8988T (cell line): Measurements from ENCODE around the gene TMEM91.
"Not testable (repeated sequence)": the region's sequence is repeated elsewhere in the genome, so short reads cannot be mapped to it uniquely, and the experiment has no call there.

Experiments used
- DNase-seq: peaks from one replicate; pipeline ENCODE4 v3.0.0; 2011

The TMEM91 gene

DNA sequence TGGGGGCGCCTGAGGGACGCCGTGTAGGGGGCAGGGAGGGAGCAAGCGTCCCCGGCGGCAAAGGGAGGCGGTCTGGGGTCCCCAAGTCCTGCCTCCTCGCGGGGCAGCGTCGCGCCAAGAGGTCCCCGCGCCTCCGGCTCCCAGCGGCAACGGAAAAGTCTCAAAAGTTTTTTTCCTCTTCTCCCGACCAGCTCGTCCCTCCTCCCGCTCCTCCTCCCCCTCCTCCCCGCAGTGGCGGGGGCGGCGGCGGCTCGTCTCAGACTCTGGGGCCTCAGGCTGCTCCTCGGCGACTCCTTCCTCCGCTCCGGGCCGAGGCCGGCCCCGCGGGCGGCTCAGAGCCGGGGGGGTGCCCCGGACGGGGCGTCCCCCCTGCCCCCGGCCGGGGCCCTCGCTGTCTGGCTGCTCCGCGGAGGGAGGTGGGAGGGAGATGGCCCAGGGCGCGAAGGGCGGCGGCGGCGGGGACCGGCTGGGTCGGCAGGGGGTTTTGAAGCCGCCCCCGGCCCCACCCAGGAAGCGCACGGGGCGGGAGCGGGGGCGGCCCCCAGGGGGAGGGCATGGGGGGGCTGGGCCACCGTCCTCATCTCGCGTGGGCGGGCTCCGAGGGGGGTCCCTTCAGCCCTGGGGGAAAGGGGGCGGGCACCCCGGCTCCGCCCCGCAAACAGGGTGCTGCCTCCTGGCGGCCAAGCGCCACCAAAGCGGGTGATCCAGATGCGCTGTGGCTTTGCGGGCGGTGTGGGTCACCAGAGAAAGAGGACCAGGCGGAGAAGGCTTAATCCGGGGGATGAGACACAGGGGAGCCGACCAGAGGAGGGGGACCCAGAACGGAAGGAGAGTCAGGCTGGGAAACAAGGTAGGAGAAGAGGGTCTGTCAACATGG, 22.6 kb upstream of the TMEM91 start, which contains the start of gene TGFB1:
Gene TGFB1, minus strand, starts transcription at position 457 of the 877 bp plus-strand sequence. CDS start 878 bp downstream, outside the sequence.
- DNase-seq = peak; percentile 86

DNA sequence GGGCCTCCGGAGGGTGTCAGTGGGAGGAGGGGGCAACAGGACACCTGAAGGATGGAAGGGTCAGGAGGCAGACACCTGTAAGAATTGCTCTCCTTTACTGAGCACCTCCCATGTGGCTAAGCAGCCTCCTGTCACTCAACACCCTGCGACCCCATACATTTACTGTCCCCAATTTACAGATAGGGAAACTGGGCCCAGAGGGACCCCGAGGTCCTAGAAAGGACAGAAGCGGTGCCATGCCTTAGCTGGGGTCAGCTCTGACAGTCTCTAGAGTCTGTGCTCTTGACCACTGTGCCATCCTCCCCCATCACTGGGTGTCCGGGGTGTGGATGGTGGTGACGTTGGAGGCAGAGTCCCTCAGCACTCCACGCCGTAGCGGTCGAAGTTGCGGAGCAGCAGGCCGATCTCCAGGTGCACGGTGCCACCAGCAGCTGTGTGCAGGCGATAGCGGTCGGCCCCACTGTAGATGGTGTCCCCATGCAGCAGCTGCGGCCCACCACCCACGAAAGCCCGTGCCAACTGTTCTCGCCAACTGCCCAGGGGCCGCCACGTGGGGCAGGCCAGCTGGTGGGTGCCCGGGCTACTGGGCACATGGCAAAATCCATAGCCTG, 21.9 kb upstream of the TMEM91 start:
- DNase-seq = no peak

GRCh38 chr19:41355035-41355434, 21.3 kb upstream of the TMEM91 start:
- DNase-seq = no peak

DNA sequence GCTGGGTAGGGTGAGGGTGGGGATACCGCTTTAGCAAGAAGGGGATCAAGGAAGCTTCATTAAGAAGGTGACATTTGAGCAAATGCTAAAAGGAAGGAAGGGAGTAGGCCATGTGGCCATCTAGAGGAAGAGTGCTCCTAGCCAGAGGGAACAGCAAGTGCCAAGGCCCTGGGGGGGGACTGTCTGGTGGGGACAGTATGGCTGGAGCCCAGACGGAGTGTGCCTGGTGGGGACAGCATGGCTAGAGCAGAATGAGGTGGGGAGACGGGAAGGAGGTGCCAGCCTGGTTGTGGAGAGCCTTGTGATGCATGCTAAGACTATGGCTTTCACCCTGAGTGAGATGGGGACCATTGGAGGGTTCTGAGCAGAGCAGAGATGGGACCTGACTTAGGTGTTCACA, 20.5 kb upstream of the TMEM91 start:
- DNase-seq = no peak

GRCh38 chr19:41356984-41357739, 19.2 kb upstream of the TMEM91 start:
- no peak for DNase-seq

- DNase-seq = no peak
Measured at GRCh38 chr19:41357746-41358145, 18.6 kb upstream of the TMEM91 start.

DNA sequence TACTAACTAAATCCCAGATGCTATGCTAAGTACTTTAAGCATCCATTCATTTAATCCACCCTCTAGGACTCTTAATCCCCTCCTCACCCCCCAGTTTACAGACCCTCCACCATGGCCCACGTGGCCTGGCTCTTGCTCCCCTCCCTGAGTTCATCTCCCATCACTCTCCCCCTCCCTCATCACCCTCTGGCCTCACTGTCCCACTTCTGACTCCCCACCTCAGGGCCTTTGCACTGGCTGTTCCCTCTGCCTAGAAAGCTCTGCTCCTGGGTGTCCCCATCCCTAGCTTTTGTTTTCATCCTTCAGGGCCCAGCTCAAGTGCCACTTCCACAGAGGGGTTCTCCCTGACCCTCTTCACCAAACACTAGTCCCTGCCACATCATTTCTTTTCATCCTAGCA, 16.6 kb upstream of the TMEM91 start:
- DNase-seq = no peak

DNA sequence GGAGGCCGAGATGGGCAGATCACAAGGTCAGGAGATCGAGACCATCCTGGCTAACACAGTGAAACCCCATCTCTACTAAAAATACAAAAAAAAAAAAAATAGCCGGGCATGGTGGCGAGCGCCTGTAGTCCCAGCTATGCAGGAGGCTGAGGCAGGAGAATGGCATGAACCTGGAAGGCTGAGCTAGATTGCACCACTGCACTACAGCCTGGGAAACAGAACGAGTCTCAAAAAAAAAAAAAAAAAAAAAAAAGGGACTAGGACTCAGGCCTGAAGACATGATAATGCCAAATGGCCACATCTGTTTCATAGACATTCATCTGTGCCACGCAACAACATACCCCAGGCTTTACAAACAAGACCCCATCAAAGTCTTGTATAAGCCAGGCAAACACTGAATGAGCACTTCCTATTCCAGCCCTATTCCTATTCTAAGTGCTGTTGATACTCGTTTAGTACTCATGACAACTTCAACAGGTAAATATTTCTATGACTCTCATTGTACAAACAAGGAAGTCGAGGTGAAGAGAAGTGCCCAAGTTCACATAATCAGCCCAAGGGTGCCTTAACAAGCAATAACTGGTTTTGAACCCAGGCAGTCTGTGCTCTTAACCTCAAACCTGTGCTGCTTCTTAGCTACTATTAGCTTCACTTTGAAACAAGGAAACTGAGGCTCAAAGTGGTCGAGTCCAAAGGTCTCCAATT, 14.0 kb upstream of the TMEM91 start:
- DNase-seq = no peak

DNA sequence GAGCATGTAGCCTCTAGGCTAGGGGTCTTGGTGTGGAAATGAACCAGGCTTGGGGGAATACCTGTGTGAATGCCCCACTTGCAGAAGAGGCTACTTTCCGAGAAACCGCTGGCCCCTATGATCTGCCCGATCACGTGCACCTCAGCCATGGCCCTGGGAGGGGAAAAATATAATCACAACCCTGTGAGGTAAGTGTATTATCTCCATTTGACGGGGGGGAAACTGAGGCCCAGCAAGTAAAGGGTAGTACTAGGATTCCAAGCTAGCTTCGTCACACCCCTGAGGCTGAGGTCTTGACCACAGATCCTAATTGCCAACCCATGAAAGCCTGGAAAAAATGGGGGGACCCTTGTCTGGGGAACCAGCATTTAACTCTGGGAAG, 13.0 kb upstream of the TMEM91 start:
- DNase-seq = no peak

GRCh38 chr19:41363753-41364523, 12.4 kb upstream of the TMEM91 start, which contains the start of gene B9D2:
B9D2 (minus strand) TSS chr19:41364149; CDS start chr19:41363519, 630 bp downstream.
- DNase-seq = peak; percentile 75

DNA sequence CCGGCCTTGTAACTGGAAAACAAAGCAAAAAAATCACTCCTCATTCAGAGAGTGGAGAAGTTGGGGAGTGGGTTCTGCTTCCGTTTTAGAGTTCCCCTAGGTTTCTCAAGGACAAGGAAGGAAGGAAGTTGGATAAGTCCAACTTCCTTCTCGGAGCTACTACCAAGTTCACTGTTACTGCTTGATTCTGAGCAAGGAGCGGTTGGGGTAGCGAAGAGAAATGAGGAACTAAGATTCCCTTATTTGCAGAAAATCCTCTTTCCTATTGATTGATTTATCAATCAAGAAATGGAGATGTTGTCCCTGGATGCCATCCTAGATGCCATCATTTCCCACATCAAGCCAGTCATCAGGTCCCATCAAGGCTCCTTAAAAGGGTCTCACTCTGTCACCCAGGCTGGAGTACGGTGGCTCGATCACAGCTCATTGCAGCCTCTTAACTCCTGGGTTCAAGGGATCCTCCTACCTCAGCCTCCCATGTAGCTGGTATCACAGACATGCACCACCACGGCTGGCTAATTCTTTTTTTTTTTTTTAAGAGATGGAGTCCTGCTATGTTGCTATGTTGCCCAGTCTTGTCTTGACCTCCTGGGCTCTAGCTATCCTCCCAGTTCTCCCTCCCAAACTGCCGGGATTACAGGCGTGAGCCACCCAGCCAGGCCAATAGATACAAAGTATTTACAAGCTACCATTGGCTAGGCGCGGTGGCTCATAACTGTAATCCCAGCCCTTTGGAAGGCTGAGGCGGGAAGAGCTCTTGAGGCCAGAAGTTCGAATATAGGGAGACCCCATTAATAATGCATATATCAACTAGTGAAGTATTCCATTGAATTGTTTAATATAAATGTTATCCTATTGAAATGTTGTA, 11.6 kb upstream of the TMEM91 start:
- no peak for DNase-seq

- no peak for DNase-seq
Measured at GRCh38 chr19:41366089-41366488, 10.2 kb upstream of the TMEM91 start.

DNA sequence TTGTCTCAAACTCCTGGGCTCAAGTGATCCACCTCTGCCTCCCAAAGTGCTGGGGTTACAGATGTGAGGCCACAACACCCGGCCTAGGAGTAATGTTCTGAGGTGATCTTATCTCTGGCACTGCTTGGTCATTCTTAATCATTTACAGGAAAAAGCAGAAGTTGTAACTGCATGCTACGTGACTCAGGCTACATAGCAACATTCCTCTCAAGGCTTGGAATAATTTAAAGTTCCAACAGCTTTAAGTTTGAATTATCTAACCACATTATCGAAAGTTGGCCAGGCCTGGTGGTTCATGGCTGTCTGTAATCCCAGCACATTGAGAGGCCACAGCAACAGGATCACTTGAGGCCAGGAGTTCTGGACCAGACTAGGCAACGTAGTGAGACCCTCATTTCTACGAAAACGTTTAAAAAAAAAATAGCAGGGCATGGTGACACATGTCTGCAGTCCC, 8.5 kb upstream of the TMEM91 start:
- no peak for DNase-seq

DNA sequence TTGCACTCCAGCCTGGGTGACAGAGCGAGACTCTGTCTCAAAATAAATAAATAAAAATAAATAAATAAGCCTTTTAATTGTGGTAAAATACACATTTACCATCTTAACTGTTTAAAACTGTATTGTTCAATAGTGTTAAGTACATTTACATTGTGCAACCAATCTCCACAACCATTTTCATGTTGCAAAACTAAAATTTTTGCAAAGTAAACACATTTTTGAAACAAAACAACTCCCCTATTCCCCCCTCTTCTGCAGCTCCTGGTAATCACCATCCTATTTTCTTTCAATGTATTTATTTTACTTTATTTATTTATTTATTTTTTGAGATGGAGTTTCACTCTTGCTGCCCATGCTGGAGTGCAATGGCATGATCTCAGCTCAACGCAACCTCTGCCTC, 6.6 kb upstream of the TMEM91 start:
- DNase-seq = no peak

DNA sequence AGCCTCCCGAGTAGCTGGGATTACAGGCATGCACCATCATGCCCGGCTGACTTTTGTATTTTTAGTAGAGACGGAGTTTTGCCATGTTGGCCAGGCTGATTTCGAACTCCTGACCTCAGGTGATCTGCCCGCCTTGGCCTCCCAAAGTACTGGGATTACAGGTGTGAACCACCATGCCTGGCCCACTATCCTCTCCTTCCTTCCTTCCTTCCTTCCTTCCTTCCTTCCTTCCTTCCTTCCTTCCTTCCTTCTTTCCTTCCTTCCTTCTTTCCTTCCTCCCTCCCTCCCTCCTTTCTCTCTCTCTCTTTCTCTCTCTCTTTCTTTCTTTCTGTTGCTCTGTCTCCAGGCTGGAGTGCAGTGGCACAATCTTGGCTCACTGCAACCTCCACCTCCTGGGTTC, 5.2 kb upstream of the TMEM91 start:
- DNase-seq = not testable (repeated sequence)

GRCh38 chr19:41371541-41371940, 4.8 kb upstream of the TMEM91 start:
- no peak for DNase-seq

DNA sequence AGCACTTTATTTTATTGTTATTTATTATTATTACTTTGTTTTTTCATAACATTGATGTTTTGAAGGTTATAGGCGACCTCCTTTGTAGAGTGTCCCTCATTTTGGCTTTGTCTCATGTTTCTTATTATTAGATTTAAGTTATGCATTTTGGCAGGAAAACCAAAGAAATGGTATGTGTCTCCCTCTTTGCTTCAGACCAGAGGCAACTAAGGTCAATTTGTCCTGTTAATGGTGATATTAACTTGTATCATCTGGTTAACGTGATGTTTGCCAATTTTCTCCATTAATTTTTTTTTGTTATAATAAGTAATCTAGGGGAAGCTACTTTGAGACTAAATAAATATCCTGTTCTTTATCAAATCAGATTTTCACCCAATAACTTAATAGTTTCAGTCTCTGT, 3.8 kb upstream of the TMEM91 start:
- no peak for DNase-seq

DNA sequence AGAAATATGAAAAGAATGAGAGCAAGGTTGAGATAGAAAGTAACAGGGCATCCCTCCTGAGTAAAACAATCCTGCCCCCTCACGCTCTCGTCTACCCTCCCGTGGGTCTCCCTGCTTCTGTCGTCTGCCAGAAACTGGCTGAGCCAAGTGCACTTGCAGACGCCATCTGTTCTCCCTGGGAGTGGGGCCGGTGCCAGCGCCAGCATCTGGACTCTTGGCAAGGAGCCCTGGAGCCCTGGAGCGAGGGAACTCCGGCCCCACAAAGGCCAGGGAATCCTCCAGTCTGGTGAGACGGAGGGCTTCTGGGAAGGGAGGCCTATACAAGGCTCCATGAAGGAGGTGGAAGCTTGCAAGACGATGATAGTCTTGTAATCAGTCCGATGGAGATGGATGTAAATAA, 2.3 kb upstream of the TMEM91 start:
- DNase-seq = no peak

DNA sequence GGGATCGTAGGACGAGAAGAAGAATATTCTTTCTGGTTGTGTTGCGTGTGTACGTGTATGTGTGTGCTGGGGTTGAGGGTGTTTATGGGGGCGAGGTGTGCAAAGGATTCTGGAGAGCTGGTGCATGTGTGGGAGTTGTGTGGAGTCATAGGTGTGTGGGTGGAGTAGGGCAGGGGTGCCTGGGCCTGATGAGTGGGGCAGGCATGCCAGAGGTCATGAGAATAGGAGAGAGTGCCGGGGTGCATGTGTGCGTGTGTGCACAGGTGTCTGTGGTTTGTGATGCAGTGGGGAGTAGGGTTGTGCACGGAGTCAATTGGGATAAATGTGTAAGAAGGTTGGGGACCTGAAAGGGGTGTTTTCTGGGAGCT, 649 bp downstream of the TMEM91 start:
- DNase-seq = no peak

GRCh38 chr19:41377977-41378709, 1.8 kb downstream of the TMEM91 start:
- no peak for DNase-seq
